ENCODE results near the gene ABCA7.

Gene ABCA7

GRCh38 chr19:1081301-1082164 lies 41.6 kb downstream of the ABCA7 start:
- no peaks in the 10 kb centered on the region for H3K27me3 ChIP-seq (ENCODE audit: low read length)
- no peaks in the 10 kb centered on the region for H4K20me1 ChIP-seq (ENCODE audit: low read depth, low read length)
- no peaks in the 10 kb centered on the region for H3K36me3 ChIP-seq (ENCODE audit: low read length)
- H3K9ac ChIP-seq (ENCODE audit: low read length): no peak overlapping the region
- H3K9me2 ChIP-seq (replicated peaks; ENCODE audit: insufficient read depth, low read length): no peaks in the 10 kb centered on the region
- no peaks in the 10 kb centered on the region for H3K79me2 ChIP-seq (ENCODE audit: insufficient read depth, low read length)
- H3K4me2 ChIP-seq (ENCODE audit: low read depth, low read length, poor library complexity, severe bottlenecking): no peak overlapping the region
- peaks cover 14% of the 10 kb centered on the region for H3F3A ChIP-seq (ENCODE audit: insufficient read depth)
- TF ChIP-seq EZH2phosphoT487 (conservative IDR thresholded peaks at IDR 0.05; ENCODE audit: low read length) (no peak), CTCF (IDR thresholded peaks at IDR 0.05; ENCODE audit: insufficient read depth, low read length, poor library complexity, severe bottlenecking) (no peak)
- no peak overlapping the region for H2AFZ ChIP-seq (ENCODE audit: low read depth, low read length, severe bottlenecking)
- H3K4me3 ChIP-seq (ENCODE audit: insufficient read depth, low read length, poor library complexity, severe bottlenecking): no peak overlapping the region
- H3K27ac ChIP-seq (ENCODE audit: low read depth, low read length): no peak overlapping the region
- H3K9me3 ChIP-seq (ENCODE audit: insufficient read depth, low read length): no peaks in the 10 kb centered on the region

- Histone ChIP-seq H3K4me2 (ENCODE audit: low read depth, low read length, poor library complexity, severe bottlenecking) (no peak overlapping the region), H3K27ac (ENCODE audit: low read depth, low read length) (no peak overlapping the region), H3K36me3 (ENCODE audit: low read length) (no peaks in the 10 kb centered on the region)
Measured at GRCh38 chr19:1082165-1082927, 42.4 kb downstream of the ABCA7 start.

More at GRCh38 chr19:1082165-1082927, 42.4 kb downstream of the ABCA7 start:
- no peaks in the 10 kb centered on the region for H3K9me2 ChIP-seq (replicated peaks; ENCODE audit: insufficient read depth, low read length)
- no peaks in the 10 kb centered on the region for H3K9me3 ChIP-seq (ENCODE audit: insufficient read depth, low read length)
- no peaks in the 10 kb centered on the region for H3K79me2 ChIP-seq (ENCODE audit: insufficient read depth, low read length)
- no peak overlapping the region for H3K9ac ChIP-seq (ENCODE audit: low read length)
- H3K4me3 ChIP-seq (ENCODE audit: insufficient read depth, low read length, poor library complexity, severe bottlenecking): no peak overlapping the region
- H3K27me3 ChIP-seq (ENCODE audit: low read length): no peaks in the 10 kb centered on the region
- H3F3A ChIP-seq (ENCODE audit: insufficient read depth): peaks cover 17% of the 10 kb centered on the region
- H2AFZ ChIP-seq (ENCODE audit: low read depth, low read length, severe bottlenecking): no peak overlapping the region
- TF ChIP-seq EZH2phosphoT487 (conservative IDR thresholded peaks at IDR 0.05; ENCODE audit: low read length) (no peak), CTCF (IDR thresholded peaks at IDR 0.05; ENCODE audit: insufficient read depth, low read length, poor library complexity, severe bottlenecking) (no peak)
- H4K20me1 ChIP-seq (ENCODE audit: low read depth, low read length): no peaks in the 10 kb centered on the region

All from SU-DHL-6 (cell line).